BJ (cell line): ENCODE results near the gene TIMM10B. TPM values are rescaled to one million over a fixed set of nuclear protein-coding genes. Genes with fewer than 3 reads are reported as not detected.

ENCODE experiments used
- CTCF ChIA-PET: fragments of 350-600 bp; formaldehyde crosslinking; extraction: SDS; loops from one replicate; lab custom pipeline; 2021; ENCODE audit warnings: antibody characterized with exemption, inconsistent platforms; lab: Yijun Ruan, JAX
- POLR2A ChIA-PET: fragments of 300-600 bp; sonication (Branson Sonifier 250); formaldehyde crosslinking; extraction: SDS; loops from one replicate; lab custom pipeline; 2021; ENCODE audit warnings: antibody characterized with exemption; lab: Charles Lee
- DNase-seq: peaks from one replicate; pipeline ENCODE4 v3.0.0-alpha.2; 2011; ENCODE audit warnings: low read depth
- H3K27me3 ChIP-seq: 2 replicates; pipeline ENCODE4 v1.6.0; 2011; ENCODE audit warnings: low read length; ENCODE audit not compliant: control insufficient read depth, insufficient read depth
- H3K36me3 ChIP-seq: 2 replicates; pipeline ENCODE4 v1.5.1; 2011; ENCODE audit warnings: low read length; ENCODE audit not compliant: control insufficient read depth, insufficient read depth
- H3K4me3 ChIP-seq: 2 replicates; pipeline ENCODE4 v1.5.1; 2011; ENCODE audit warnings: low read depth, mild to moderate bottlenecking, control low read depth, low read length
- polyA plus RNA-seq: library from polyadenylated mRNA; depleted of rRNA; stranded (reverse); fragments of >200 nt; gene quantifications from 2 replicates; pipeline ENCODE4 v1.2.3, GENCODE V29; 2011
- TF ChIP-seq, protein P1 (sequence below): IDR thresholded peaks from 2 replicates; pipeline ENCODE4 v1.5.1; 2011; ENCODE audit warnings: low read depth, mild to moderate bottlenecking, control low read depth, inconsistent platforms, low read length, moderate library complexity; ENCODE audit not compliant: insufficient read depth

Gene TIMM10B
- polyA plus RNA-seq, 1 experiment = 29.4 TPM

GRCh38 chr11:6482441-6482840 lies 1.1 kb downstream of the TIMM10B start:
- ChIA-PET CTCF (interaction anchor here (1.6 to 1.7 kb wide), 2 partner anchors 9 to 44 kb away, joined by 4 to 5 read pairs; partner anchors contain the start of gene TRIM3), POLR2A (no interaction called here)
- H3K36me3 ChIP-seq = peaks cover 18% of the 10 kb centered on the region
- no peaks in the 10 kb centered on the region for H3K27me3 ChIP-seq
- TF ChIP-seq, protein P1, sequence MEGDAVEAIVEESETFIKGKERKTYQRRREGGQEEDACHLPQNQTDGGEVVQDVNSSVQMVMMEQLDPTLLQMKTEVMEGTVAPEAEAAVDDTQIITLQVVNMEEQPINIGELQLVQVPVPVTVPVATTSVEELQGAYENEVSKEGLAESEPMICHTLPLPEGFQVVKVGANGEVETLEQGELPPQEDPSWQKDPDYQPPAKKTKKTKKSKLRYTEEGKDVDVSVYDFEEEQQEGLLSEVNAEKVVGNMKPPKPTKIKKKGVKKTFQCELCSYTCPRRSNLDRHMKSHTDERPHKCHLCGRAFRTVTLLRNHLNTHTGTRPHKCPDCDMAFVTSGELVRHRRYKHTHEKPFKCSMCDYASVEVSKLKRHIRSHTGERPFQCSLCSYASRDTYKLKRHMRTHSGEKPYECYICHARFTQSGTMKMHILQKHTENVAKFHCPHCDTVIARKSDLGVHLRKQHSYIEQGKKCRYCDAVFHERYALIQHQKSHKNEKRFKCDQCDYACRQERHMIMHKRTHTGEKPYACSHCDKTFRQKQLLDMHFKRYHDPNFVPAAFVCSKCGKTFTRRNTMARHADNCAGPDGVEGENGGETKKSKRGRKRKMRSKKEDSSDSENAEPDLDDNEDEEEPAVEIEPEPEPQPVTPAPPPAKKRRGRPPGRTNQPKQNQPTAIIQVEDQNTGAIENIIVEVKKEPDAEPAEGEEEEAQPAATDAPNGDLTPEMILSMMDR = no peak
- DNase-seq = no peak
- H3K4me3 ChIP-seq = peak overlapping the region; percentile 82

- CTCF ChIA-PET = interaction anchor here (0.9 to 1.7 kb wide), 4 partner anchors 8 to 104 kb away, joined by 3 to 5 read pairs (median 4); partner anchors contain the start of gene TRIM3
- TF ChIP-seq, protein P1 = no peak
- Histone ChIP-seq H3K4me3 (no peak overlapping the region), H3K27me3 (no peaks in the 10 kb centered on the region), H3K36me3 (peaks cover 16% of the 10 kb centered on the region)
- no peak for DNase-seq
- POLR2A ChIA-PET = no interaction called here
Measured at GRCh38 chr11:6483015-6483414, 1.7 kb downstream of the TIMM10B start.

- H3K27me3 ChIP-seq = no peaks in the 10 kb centered on the region
- CTCF ChIA-PET = interaction anchor here (0.8 kb wide), 1 partner anchor 10 kb away, joined by 3 read pairs; no protein-coding TSS in a partner anchor
- POLR2A ChIA-PET = no interaction called here
- H3K36me3 ChIP-seq = peaks cover 10% of the 10 kb centered on the region
- no peak overlapping the region for H3K4me3 ChIP-seq
- DNase-seq = no peak
- TF ChIP-seq, protein P1 = no peak
Measured at GRCh38 chr11:6485661-6486060, 4.4 kb downstream of the TIMM10B start.

DNA sequence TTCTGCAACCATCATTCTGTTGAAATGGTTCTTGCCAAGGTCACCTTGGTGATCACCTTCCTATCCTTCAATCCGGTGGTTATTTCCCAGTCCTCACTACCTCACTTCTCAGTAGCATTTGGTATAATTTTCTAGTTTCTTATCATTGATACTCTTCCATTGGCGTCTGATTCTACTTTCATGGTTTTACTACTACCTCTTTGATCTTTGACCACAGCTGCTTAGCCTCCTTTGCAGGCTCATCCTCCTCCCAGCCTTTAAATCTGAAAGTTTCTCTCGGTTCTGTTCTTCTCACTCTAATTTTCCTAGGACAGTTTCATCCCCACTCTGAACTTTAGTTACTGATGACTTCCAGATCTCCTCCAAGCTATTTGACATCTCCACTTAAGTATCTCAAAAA lies 5.0 kb downstream of the TIMM10B start:
- CTCF ChIA-PET = no interaction called here

GRCh38 chr11:6486938-6487337 lies 5.6 kb downstream of the TIMM10B start:
- no peak for DNase-seq
- no peaks in the 10 kb centered on the region for H3K27me3 ChIP-seq
- TF ChIP-seq, protein P1 = no peak
- H3K4me3 ChIP-seq = no peak overlapping the region
- CTCF ChIA-PET = interaction anchor here (0.5 to 1.3 kb wide), 2 partner anchors 43 to 216 kb away, joined by 3 to 5 read pairs; no protein-coding TSS in a partner anchor
- POLR2A ChIA-PET = no interaction called here
- peaks cover 10% of the 10 kb centered on the region for H3K36me3 ChIP-seq

More for the DNA sequence above, 5.0 kb downstream of the TIMM10B start:
- DNase-seq = no peak
- POLR2A ChIA-PET = no interaction called here
- Histone ChIP-seq H3K36me3 (peaks cover 10% of the 10 kb centered on the region), H3K4me3 (no peak overlapping the region), H3K27me3 (no peaks in the 10 kb centered on the region)
- TF ChIP-seq, protein P1 = no peak
